Trophoblast cell (in vitro differentiated cells and primary cell): Measurements from ENCODE around the gene LSM3.

Experiments used
- DNase-seq, 2 donors: peaks; one replicate each; pipeline ENCODE4 v3.0.0-alpha.2; 2016
- H2AFZ ChIP-seq: 2 replicates; pipeline ENCODE4 v1.6.1; 2013; ENCODE audit warnings: low read length, moderate library complexity, mild to moderate bottlenecking; ENCODE audit not compliant: insufficient read depth, poor library complexity
- H2AK5ac ChIP-seq: 2 replicates; pipeline ENCODE4 v1.6.1; 2013; ENCODE audit warnings: mild to moderate bottlenecking, low read length
- H2BK120ac ChIP-seq: 2 replicates; pipeline ENCODE4 v1.6.1; 2013; ENCODE audit warnings: low read length, mild to moderate bottlenecking, moderate library complexity; ENCODE audit not compliant: insufficient read depth, poor library complexity
- H2BK12ac ChIP-seq: 2 replicates; pipeline ENCODE4 v1.6.1; 2013; ENCODE audit warnings: mild to moderate bottlenecking, low read length, moderate library complexity
- H2BK5ac ChIP-seq: 2 replicates; pipeline ENCODE4 v1.6.1; 2013; ENCODE audit warnings: low read length, low read depth, moderate library complexity, mild to moderate bottlenecking; ENCODE audit not compliant: poor library complexity
- H3K14ac ChIP-seq: 2 replicates; pipeline ENCODE4 v1.6.1; 2013; ENCODE audit warnings: mild to moderate bottlenecking, low read length
- H3K18ac ChIP-seq: 2 replicates; pipeline ENCODE4 v1.6.1; 2013; ENCODE audit warnings: mild to moderate bottlenecking, low read length
- H3K23ac ChIP-seq: 2 replicates; pipeline ENCODE4 v1.6.1; 2013; ENCODE audit warnings: low read length
- H3K27ac ChIP-seq: 2 replicates; pipeline ENCODE4 v1.5.1; 2013; ENCODE audit warnings: low read depth, mild to moderate bottlenecking, inconsistent platforms, low read length, moderate library complexity
- H3K27me3 ChIP-seq: 2 replicates; pipeline ENCODE4 v1.6.1; 2013; ENCODE audit warnings: inconsistent platforms, mild to moderate bottlenecking, low read length, moderate library complexity; ENCODE audit not compliant: insufficient read depth
- H3K36me3 ChIP-seq, 2 experiments: 1 replicate in 1 of 2; 2 replicates in 1 of 2; pipeline ENCODE4 v1.6.1; 2013; ENCODE audit warnings: low read length in 2 of 2, mild to moderate bottlenecking in 2 of 2, moderate library complexity in 1 of 2; ENCODE audit not compliant: insufficient read depth in 2 of 2, control insufficient read depth in 1 of 2
- H3K4ac ChIP-seq: 2 replicates; pipeline ENCODE4 v1.6.1; 2013; ENCODE audit warnings: low read depth, mild to moderate bottlenecking, low read length, moderate library complexity
- H3K4me1 ChIP-seq, 2 experiments: 1 replicate in 1 of 2; 2 replicates in 1 of 2; pipeline ENCODE4 v1.6.1; 2013; ENCODE audit warnings: low read length in 2 of 2, mild to moderate bottlenecking in 2 of 2, moderate library complexity in 1 of 2; ENCODE audit not compliant: insufficient read depth in 2 of 2, control insufficient read depth in 1 of 2
- H3K4me2 ChIP-seq: 2 replicates; pipeline ENCODE4 v1.6.1; 2013; ENCODE audit warnings: inconsistent platforms, mild to moderate bottlenecking, low read length, moderate library complexity
- H3K4me3 ChIP-seq: 2 replicates; pipeline ENCODE4 v1.5.1; 2013; ENCODE audit warnings: mild to moderate bottlenecking, low read depth, low read length, inconsistent platforms
- H3K79me1 ChIP-seq: one replicate; pipeline ENCODE4 v1.6.1; 2013; ENCODE audit warnings: low read length
- H3K79me2 ChIP-seq: 2 replicates; pipeline ENCODE4 v1.6.1; 2013; ENCODE audit warnings: low read length, mild to moderate bottlenecking; ENCODE audit not compliant: control insufficient read depth, insufficient read depth, poor library complexity
- H3K9ac ChIP-seq: 2 replicates; pipeline ENCODE4 v1.6.1; 2013; ENCODE audit warnings: mild to moderate bottlenecking, low read length
- H3K9me3 ChIP-seq: 2 replicates; pipeline ENCODE4 v1.6.1; 2013; ENCODE audit warnings: low read depth, mild to moderate bottlenecking, control low read depth, inconsistent platforms, low read length; ENCODE audit not compliant: insufficient read depth
- H4K12ac ChIP-seq: 2 replicates; pipeline ENCODE4 v1.6.1; 2013; ENCODE audit warnings: low read depth, mild to moderate bottlenecking, low read length, moderate library complexity
- H4K8ac ChIP-seq: 2 replicates; pipeline ENCODE4 v1.6.1; 2013; ENCODE audit warnings: low read depth, mild to moderate bottlenecking, low read length, moderate library complexity
- H4K91ac ChIP-seq: one replicate; pipeline ENCODE4 v1.6.1; 2013; ENCODE audit warnings: low read depth, mild to moderate bottlenecking, low read length, moderate library complexity
- WGBS: extraction: QIAGEN DNeasy Blood & Tissue Kit; methylation state at CpG from one replicate; pipeline ENCODE4 v1.1.7; 2013; ENCODE audit warnings: missing lambda C conversion rate; ENCODE audit not compliant: insufficient read length, insufficient coverage; ENCODE audit errors: extremely low coverage; 5-methylcytosine and 5-hydroxymethylcytosine counted together

LSM3 gene

DNA sequence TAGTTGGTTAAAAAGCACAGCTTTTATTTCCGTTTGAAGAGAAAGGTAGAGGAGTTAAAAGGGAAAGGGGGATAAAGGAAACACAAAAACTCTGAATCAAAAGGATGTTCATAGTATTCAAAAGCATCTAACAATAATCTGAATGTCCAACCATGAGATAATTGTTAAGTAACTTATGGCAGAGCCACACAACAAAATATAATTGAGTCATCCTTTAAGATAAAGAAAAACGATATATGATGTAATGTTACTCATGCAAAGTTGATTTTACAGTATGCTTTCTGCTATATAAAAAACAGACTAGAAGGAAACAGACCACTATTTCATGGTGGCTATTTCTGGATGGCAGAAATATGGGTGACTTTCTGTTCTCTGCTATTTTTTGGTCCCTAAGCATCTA is 4.1 kb upstream of the LSM3 start:
- no peak overlapping the region for H2AK5ac ChIP-seq
- H2AFZ ChIP-seq, result no peak overlapping the region
- peaks cover 10% of the 10 kb centered on the region for H3K79me1 ChIP-seq
- peaks cover 13% of the 10 kb centered on the region for H3K79me2 ChIP-seq
- H3K18ac ChIP-seq, result no peak overlapping the region
- no peak overlapping the region for H3K4me2 ChIP-seq
- H3K36me3 ChIP-seq, result peaks cover 7 to 22% of the 10 kb centered on the region in 2 experiments
- H2BK5ac ChIP-seq, result no peak overlapping the region
- no CpG with 5 or more reads among the region's 2 CpGs for WGBS
- H3K23ac ChIP-seq, result no peak overlapping the region
- no peak overlapping the region for H3K4me3 ChIP-seq
- no peak overlapping the region for H2BK12ac ChIP-seq
- H4K8ac ChIP-seq, result no peak overlapping the region
- no peak overlapping the region for H3K27ac ChIP-seq
- H3K9ac ChIP-seq, result no peak overlapping the region
- no peak overlapping the region for H2BK120ac ChIP-seq
- no peaks in the 10 kb centered on the region for H3K27me3 ChIP-seq
- no peak overlapping the region for H4K12ac ChIP-seq
- H3K14ac ChIP-seq, result no peak overlapping the region
- H3K9me3 ChIP-seq, result no peaks in the 10 kb centered on the region
- no peak overlapping the region for H4K91ac ChIP-seq
- DNase-seq, result no peak
- peaks cover 2 to 10% of the 10 kb centered on the region in 2 experiments for H3K4me1 ChIP-seq
- H3K4ac ChIP-seq, result no peak overlapping the region

DNA sequence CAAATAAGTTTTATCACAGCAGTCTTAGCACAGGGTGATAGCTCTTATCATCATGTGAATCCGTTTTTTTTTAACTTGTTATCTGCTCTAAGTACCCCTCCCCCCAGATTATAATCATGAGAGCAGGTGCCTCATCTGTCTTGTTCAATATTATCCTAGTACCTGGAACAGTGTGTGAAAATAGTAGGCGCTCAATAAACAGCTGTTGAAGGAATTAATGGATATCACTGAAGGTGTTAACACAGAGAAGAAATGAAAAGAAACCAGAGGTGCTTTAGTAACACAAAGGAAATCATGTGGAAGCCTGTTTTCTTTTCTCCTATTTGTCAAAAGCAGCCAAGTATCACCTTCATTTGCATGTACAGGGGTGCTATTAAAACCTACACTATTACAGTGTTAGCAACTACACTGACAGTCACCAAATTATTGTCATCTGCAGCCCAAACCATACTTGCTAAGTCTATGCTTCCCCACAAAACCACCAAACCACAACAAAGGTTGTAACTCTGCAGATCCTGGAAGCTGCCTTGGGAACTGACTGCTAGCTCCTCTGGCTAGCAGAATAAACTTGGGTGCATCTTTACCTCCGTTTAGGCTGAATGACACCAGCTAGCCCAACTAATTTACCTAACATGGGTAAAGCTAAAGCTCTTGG is 3.1 kb upstream of the LSM3 start:
- Histone ChIP-seq H3K9ac (no peak overlapping the region), H3K4me3 (no peak overlapping the region), H2AK5ac (no peak overlapping the region), H3K27ac (no peak overlapping the region), H3K23ac (no peak overlapping the region), H3K4me2 (no peak overlapping the region), H2AFZ (no peak overlapping the region), H3K14ac (no peak overlapping the region), H3K4me1 (peaks cover 2 to 10% of the 10 kb centered on the region in 2 experiments), H3K18ac (no peak overlapping the region), H3K27me3 (no peaks in the 10 kb centered on the region), H4K91ac (no peak overlapping the region), H4K12ac (no peak overlapping the region), H3K79me1 (peaks cover 10% of the 10 kb centered on the region), H3K9me3 (no peaks in the 10 kb centered on the region), H3K36me3 (peaks cover 7 to 18% of the 10 kb centered on the region in 2 experiments), H2BK5ac (no peak overlapping the region), H2BK12ac (no peak overlapping the region), H2BK120ac (no peak overlapping the region), H3K4ac (peak overlapping the region; percentile 4), H4K8ac (no peak overlapping the region), H3K79me2 (peaks cover 13% of the 10 kb centered on the region)
- WGBS, result no CpG with 5 or more reads among the region's 3 CpGs
- DNase-seq, result no peak

DNA sequence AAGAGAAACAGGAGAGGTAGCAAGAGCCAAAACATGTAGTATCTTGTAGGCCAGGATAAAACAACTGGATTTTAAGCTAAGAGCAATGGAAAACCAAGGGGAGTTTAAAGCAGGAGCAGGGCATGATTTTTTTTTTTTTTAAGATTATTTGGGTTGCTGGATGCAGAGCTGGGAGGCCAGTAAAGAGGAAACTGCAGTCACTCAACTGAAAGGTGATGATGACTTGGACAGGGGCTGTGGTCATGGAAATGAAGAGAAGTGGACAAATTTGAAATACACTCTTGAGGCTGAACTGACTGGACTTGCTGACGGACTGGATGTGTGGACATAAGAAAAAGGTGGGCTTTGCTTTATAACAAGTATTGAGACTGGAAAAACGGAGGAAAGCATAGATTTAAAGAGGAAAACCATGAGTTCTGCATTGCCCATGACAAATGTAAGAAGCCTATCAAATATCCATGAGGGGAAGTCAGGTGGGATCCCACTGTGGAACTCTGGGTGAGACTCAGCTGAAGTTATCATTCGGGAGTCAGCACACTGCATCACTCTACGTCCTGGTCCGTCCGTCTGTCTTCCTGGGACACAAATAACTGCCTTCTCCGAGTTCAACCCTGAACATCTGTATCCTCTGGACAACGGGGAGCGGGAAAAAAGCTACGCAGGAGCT is 904 bp upstream of the LSM3 start:
- H3K36me3 ChIP-seq, result peaks cover 4 to 7% of the 10 kb centered on the region in 2 experiments
- peak overlapping the region; percentile 71 for H2BK12ac ChIP-seq
- peak overlapping the region; percentile 99 for H2BK5ac ChIP-seq
- peaks cover 10% of the 10 kb centered on the region for H3K79me1 ChIP-seq
- peak overlapping the region; percentile 99 for H3K14ac ChIP-seq
- no peaks in the 10 kb centered on the region for H3K27me3 ChIP-seq
- H3K4ac ChIP-seq, result peak overlapping the region; percentile 98
- H3K18ac ChIP-seq, result peak overlapping the region; percentile 100
- peak overlapping the region; percentile 98 for H3K9ac ChIP-seq
- H3K27ac ChIP-seq, result peak overlapping the region; percentile 93
- H3K4me3 ChIP-seq, result peak overlapping the region; percentile 97
- WGBS, result no CpG with 5 or more reads among the region's 10 CpGs
- H3K23ac ChIP-seq, result no peak overlapping the region
- H4K91ac ChIP-seq, result peak overlapping the region; percentile 98
- H2AFZ ChIP-seq, result peak overlapping the region; percentile 96
- peak overlapping the region; percentile 95 for H4K12ac ChIP-seq
- H4K8ac ChIP-seq, result peak overlapping the region; percentile 97
- H3K9me3 ChIP-seq, result no peaks in the 10 kb centered on the region
- H2BK120ac ChIP-seq, result peak overlapping the region; percentile 99
- no peak for DNase-seq
- H3K4me1 ChIP-seq, result peaks cover 2 to 7% of the 10 kb centered on the region in 2 experiments
- peaks cover 13% of the 10 kb centered on the region for H3K79me2 ChIP-seq
- H3K4me2 ChIP-seq, result peak overlapping the region; percentile 73
- H2AK5ac ChIP-seq, result peak overlapping the region; percentile 83

DNA sequence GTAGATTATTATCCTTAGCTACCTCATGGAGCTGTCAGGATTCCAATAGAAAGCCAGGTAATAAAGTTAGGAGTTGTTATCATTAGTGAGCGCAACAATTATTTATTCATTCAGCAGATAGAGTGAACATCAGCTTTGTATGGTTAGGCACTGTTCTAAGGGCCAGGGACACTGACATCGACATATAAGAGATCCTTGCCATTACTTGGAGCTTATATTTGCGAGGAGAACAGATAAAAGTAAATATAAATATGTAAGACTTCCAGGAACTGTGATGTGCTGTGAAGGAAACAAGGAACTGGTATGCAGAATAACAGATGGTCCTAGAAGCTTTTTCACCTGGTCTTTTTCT is 473 bp downstream of the LSM3 start:
- Histone ChIP-seq H3K27me3 (no peaks in the 10 kb centered on the region), H3K23ac (no peak overlapping the region), H3K18ac (no peak overlapping the region), H3K4me3 (peak overlapping the region; percentile 94), H4K91ac (peak overlapping the region; percentile 94), H3K36me3 (peaks cover 2 to 5% of the 10 kb centered on the region in 2 experiments), H3K4ac (no peak overlapping the region), H2BK12ac (no peak overlapping the region), H3K9ac (no peak overlapping the region), H3K14ac (peak overlapping the region; percentile 97), H3K9me3 (no peaks in the 10 kb centered on the region), H3K4me2 (peak overlapping the region; percentile 79), H3K4me1 (peaks cover 2 to 7% of the 10 kb centered on the region in 2 experiments), H3K27ac (peak overlapping the region; percentile 80), H3K79me1 (peaks cover 10% of the 10 kb centered on the region), H4K12ac (peak overlapping the region; percentile 94), H2BK120ac (no peak overlapping the region), H2AFZ (peak overlapping the region; percentile 79), H2AK5ac (no peak overlapping the region), H4K8ac (peak overlapping the region; percentile 96), H3K79me2 (peaks cover 13% of the 10 kb centered on the region), H2BK5ac (no peak overlapping the region)
- no CpG with 5 or more reads among the region's 3 CpGs for WGBS
- DNase-seq, result no peak
